Natural killer cell (primary cell): ENCODE measurements around the gene MLPH. TPM values are rescaled to one million over a fixed set of nuclear protein-coding genes. Genes with fewer than 3 reads are reported as not detected.

ENCODE experiments used
- ATAC-seq, 3 donors: fragments of 150-1000 bp in 2 of 3; fragments of 200-7000 bp in 1 of 3; cut with Tn5 transposase; 1 replicate in 1 of 3; 2 replicates in 2 of 3; pipeline ENCODE4 v1.10.0; 2021; ENCODE audit warnings: mild to moderate bottlenecking in 2 of 3, moderate library complexity in 2 of 3
- DNase-seq, 2 donors: peaks; one replicate each; pipeline versions ENCODE4 v3.0.0 to v3.0.0-alpha.2; 2013 to 2021; ENCODE audit warnings: mixed read lengths in 1 of 2
- H3K27ac ChIP-seq: one replicate; pipeline ENCODE4 v1.5.1; 2013; ENCODE audit warnings: mild to moderate bottlenecking, low read length
- H3K27me3 ChIP-seq: one replicate; pipeline ENCODE4 v1.6.1; 2013; ENCODE audit warnings: low read length; ENCODE audit not compliant: control insufficient read depth, insufficient read depth
- H3K36me3 ChIP-seq: one replicate; pipeline ENCODE4 v1.6.1; 2013; ENCODE audit warnings: low read length; ENCODE audit not compliant: control insufficient read depth, insufficient read depth
- H3K4me1 ChIP-seq: one replicate; pipeline ENCODE4 v1.6.1; 2013; ENCODE audit warnings: low read length; ENCODE audit not compliant: control insufficient read depth, insufficient read depth
- H3K4me3 ChIP-seq: one replicate; pipeline ENCODE4 v1.5.1; 2013; ENCODE audit warnings: low read length
- H3K9me3 ChIP-seq: one replicate; pipeline ENCODE4 v1.6.1; 2013; ENCODE audit warnings: low read length; ENCODE audit not compliant: control insufficient read depth, insufficient read depth
- H3K27ac Mint-ChIP-seq, 2 donors: one replicate each; pipeline ENCODE4 v1.8.0; 2022; ENCODE audit warnings: mild to moderate bottlenecking in 2 of 2, mixed read lengths in 2 of 2, moderate library complexity in 1 of 2
- H3K27me3 Mint-ChIP-seq, 2 donors: one replicate each; pipeline ENCODE4 v1.8.0; 2022; ENCODE audit warnings: low read depth in 2 of 2, mixed read lengths in 2 of 2
- H3K36me3 Mint-ChIP-seq: one replicate; pipeline ENCODE4 v1.8.0; 2022; ENCODE audit warnings: mixed read lengths
- H3K4me1 Mint-ChIP-seq, 2 donors: one replicate each; pipeline ENCODE4 v1.8.0; 2022; ENCODE audit warnings: mixed read lengths in 2 of 2
- H3K4me3 Mint-ChIP-seq: one replicate; pipeline ENCODE4 v1.8.0; 2022; ENCODE audit warnings: mild to moderate bottlenecking, moderate library complexity, mixed read lengths
- H3K9me3 Mint-ChIP-seq, 2 donors: one replicate each; pipeline ENCODE4 v1.8.0; 2022; ENCODE audit warnings: mixed read lengths in 2 of 2
- CTCF ChIP-seq: fragments of 200-600 bp; IDR thresholded peaks from one replicate; pipeline ENCODE4 v1.8.0; 2022; ENCODE audit warnings: antibody characterized with exemption
- WGBS: methylation state at CpG from one replicate; pipeline ENCODE4 v1.1.7; 2013; ENCODE audit warnings: missing lambda C conversion rate; ENCODE audit not compliant: insufficient coverage; 5-methylcytosine and 5-hydroxymethylcytosine counted together
- intact Hi-C: fragments of 100-400 bp; cut with micrococcal nuclease; formaldehyde crosslinking; loops from one replicate; pipeline ENCODE4 v1.14.2; 2022
- total RNA-seq, 4 donors: library from RNA; stranded (reverse); fragments of 120-200 nt in 1 of 4; gene quantifications; one replicate each; pipeline versions ENCODE4 v1.2.3 to v1.2.4, GENCODE V29; 2013 to 2022

The MLPH gene
- total RNA-seq, 3 donors from 2014 or later (not counting 1 experiment from before 2014, with no cell fraction given), result not detected

- no peaks in the 10 kb centered on the region for H3K36me3 ChIP-seq
- Mint-ChIP-seq H3K4me3 (no peak overlapping the region), H3K36me3 (no peaks in the 10 kb centered on the region), H3K4me1 (no peaks in the 10 kb centered on the region), H3K9me3 (no peaks in the 10 kb centered on the region), H3K27me3 (peaks cover 30 to 58% of the 10 kb centered on the region in 2 donors), H3K27ac (no peak overlapping the region)
- no peak for DNase-seq
- H3K4me1 ChIP-seq, result no peaks in the 10 kb centered on the region
- H3K27me3 ChIP-seq, result peaks cover 17% of the 10 kb centered on the region
- H3K4me3 ChIP-seq, result no peak overlapping the region
- peaks cover 11% of the 10 kb centered on the region for H3K9me3 ChIP-seq
- intact Hi-C loops, result no loop called here
- TF ChIP-seq CTCF, result no peak
- no peak for ATAC-seq
- 85% methylated on average over 5 of the region's 6 CpGs for WGBS
- H3K27ac ChIP-seq, result no peak overlapping the region
These were observed 2.1 kb downstream of the MLPH start for GRCh38 chr2:237488901-237489860.

- no peak for ATAC-seq
- Histone ChIP-seq H3K9me3 (peaks cover 11% of the 10 kb centered on the region), H3K36me3 (no peaks in the 10 kb centered on the region), H3K27me3 (peaks cover 16% of the 10 kb centered on the region), H3K4me1 (no peaks in the 10 kb centered on the region), H3K4me3 (no peak overlapping the region), H3K27ac (no peak overlapping the region)
- no peak overlapping the region for H3K27ac Mint-ChIP-seq
- H3K4me3 Mint-ChIP-seq, result no peak overlapping the region
- WGBS, result 67% methylated on average over 7 of the region's 8 CpGs
- intact Hi-C loops, result no loop called here
- no peaks in the 10 kb centered on the region for H3K4me1 Mint-ChIP-seq
- TF ChIP-seq CTCF, result no peak
- DNase-seq, result no peak
- peaks cover 25 to 48% of the 10 kb centered on the region in 2 donors for H3K27me3 Mint-ChIP-seq
- H3K36me3 Mint-ChIP-seq, result no peaks in the 10 kb centered on the region
- H3K9me3 Mint-ChIP-seq, result no peaks in the 10 kb centered on the region
These were observed 3.1 kb downstream of the MLPH start for GRCh38 chr2:237490009-237490711.

GRCh38 chr2:237490795-237491194 is 3.7 kb downstream of the MLPH start:
- Mint-ChIP-seq H3K4me3 (no peak overlapping the region), H3K36me3 (no peaks in the 10 kb centered on the region), H3K27me3 (peaks cover 24 to 42% of the 10 kb centered on the region in 2 donors), H3K27ac (no peak overlapping the region), H3K4me1 (no peaks in the 10 kb centered on the region), H3K9me3 (no peaks in the 10 kb centered on the region)
- no peak overlapping the region for H3K4me3 ChIP-seq
- H3K36me3 ChIP-seq, result no peaks in the 10 kb centered on the region
- 84% methylated on average over 6 of the region's 6 CpGs for WGBS
- H3K27ac ChIP-seq, result no peak overlapping the region
- DNase-seq, result no peak
- no peaks in the 10 kb centered on the region for H3K4me1 ChIP-seq
- ATAC-seq, result no peak
- no peak for TF ChIP-seq CTCF
- intact Hi-C loops, result no loop called here
- peaks cover 11% of the 10 kb centered on the region for H3K9me3 ChIP-seq
- peaks cover 15% of the 10 kb centered on the region for H3K27me3 ChIP-seq
